HEK293 (cell line): Measurements from ENCODE around the gene GNAQ.

Experiments used
- CTCF ChIA-PET: fragments of 350-600 bp; formaldehyde crosslinking; extraction: SDS; loops from one replicate; lab custom pipeline; 2021; ENCODE audit warnings: antibody characterized with exemption; lab: Yijun Ruan, JAX
- POLR2A ChIA-PET: fragments of 300-600 bp; formaldehyde crosslinking; extraction: SDS; loops from one replicate; lab custom pipeline; 2020; ENCODE audit warnings: antibody characterized with exemption, inconsistent platforms; lab: Yijun Ruan, JAX
- H3K27ac ChIP-seq: fragments of 200-500 bp; sonication (Bioruptor generic); 2 replicates; pipeline ENCODE4 v1.5.1; 2014; ENCODE audit warnings: low read depth, low read length, control low read depth, inconsistent platforms; ENCODE audit errors: extremely low read depth
- H3K36me3 ChIP-seq, 2 experiments: fragments of 200-500 bp in 1 of 2; sonication (Bioruptor generic) in 1 of 2; 1 replicate in 1 of 2; 2 replicates in 1 of 2; pipeline ENCODE4 v1.5.1; 2014 to 2017; ENCODE audit warnings: inconsistent platforms in 2 of 2, low read length in 2 of 2; ENCODE audit not compliant: control insufficient read depth in 2 of 2, insufficient read depth in 1 of 2
- H3K4me1 ChIP-seq: fragments of 200-500 bp; sonication (Bioruptor generic); 2 replicates; pipeline ENCODE4 v1.5.1; 2014; ENCODE audit warnings: mild to moderate bottlenecking, low read length, inconsistent platforms; ENCODE audit not compliant: control insufficient read depth, insufficient read depth
- H3K4me3 ChIP-seq: 2 replicates; pipeline ENCODE4 v1.5.1; 2011; ENCODE audit warnings: low read depth, mild to moderate bottlenecking, control low read depth, low read length, moderate library complexity
- H3K9me3 ChIP-seq: fragments of 200-500 bp; sonication (Bioruptor generic); 2 replicates; pipeline ENCODE4 v1.5.1; 2014; ENCODE audit warnings: low read depth, low read length, inconsistent platforms; ENCODE audit not compliant: control insufficient read depth, insufficient read depth
- BCL11A ChIP-seq: fragments of 450-650 bp; formaldehyde crosslinking; IDR thresholded peaks from 2 replicates; pipeline ENCODE4 v1.5.1; 2016; ENCODE audit warnings: low read depth, missing biosample characterization, missing genetic modification characterization
- HOXC10 ChIP-seq: sonication (generic); formaldehyde crosslinking; IDR thresholded peaks from 2 replicates; pipeline ENCODE4 v1.8.1; 2023; ENCODE audit warnings: mild to moderate bottlenecking, missing genetic modification reagents
- SP3 ChIP-seq: fragments of 450-650 bp; formaldehyde crosslinking; IDR thresholded peaks from 2 replicates; pipeline ENCODE4 v1.5.1; 2016; ENCODE audit warnings: missing biosample characterization, missing genetic modification characterization
- SP7 ChIP-seq: fragments of 450-650 bp; formaldehyde crosslinking; IDR thresholded peaks from 2 replicates; pipeline ENCODE4 v1.5.1; 2016; ENCODE audit warnings: missing biosample characterization, missing genetic modification characterization
- TSHZ1 ChIP-seq: fragments of 450-650 bp; formaldehyde crosslinking; IDR thresholded peaks from 2 replicates; pipeline ENCODE4 v1.5.1; 2016; ENCODE audit warnings: missing biosample characterization, missing genetic modification characterization, borderline replicate concordance
- ZBTB20 ChIP-seq: fragments of 450-650 bp; formaldehyde crosslinking; IDR thresholded peaks from 2 replicates; pipeline ENCODE4 v1.5.1; 2016; ENCODE audit warnings: missing biosample characterization, missing genetic modification characterization
- ZNF112 ChIP-seq: fragments of 450-650 bp; formaldehyde crosslinking; IDR thresholded peaks from 2 replicates; pipeline ENCODE4 v1.5.0; 2017; ENCODE audit warnings: missing biosample characterization, missing genetic modification characterization
- ZNF114 ChIP-seq: fragments of 450-650 bp; formaldehyde crosslinking; IDR thresholded peaks from 2 replicates; pipeline ENCODE4 v1.5.0; 2017; ENCODE audit warnings: missing biosample characterization, missing genetic modification characterization
- ZNF140 ChIP-seq: fragments of 450-650 bp; formaldehyde crosslinking; IDR thresholded peaks from 2 replicates; pipeline ENCODE4 v1.5.1; 2016; ENCODE audit warnings: missing biosample characterization, missing genetic modification characterization
- ZNF157 ChIP-seq: fragments of 450-650 bp; formaldehyde crosslinking; IDR thresholded peaks from 2 replicates; pipeline ENCODE4 v1.5.1; 2016; ENCODE audit warnings: missing biosample characterization, missing genetic modification characterization
- ZNF2 ChIP-seq: fragments of 450-650 bp; formaldehyde crosslinking; IDR thresholded peaks from 2 replicates; pipeline ENCODE4 v1.5.1; 2016; ENCODE audit warnings: missing biosample characterization, missing genetic modification characterization
- ZNF239 ChIP-seq: fragments of 450-650 bp; formaldehyde crosslinking; IDR thresholded peaks from 2 replicates; pipeline ENCODE4 v1.5.1; 2016; ENCODE audit warnings: missing biosample characterization, missing genetic modification characterization
- ZNF248 ChIP-seq: fragments of 450-650 bp; formaldehyde crosslinking; IDR thresholded peaks from 2 replicates; pipeline ENCODE4 v1.5.1; 2017; ENCODE audit warnings: missing biosample characterization, missing genetic modification characterization
- ZNF324 ChIP-seq: fragments of 450-650 bp; formaldehyde crosslinking; IDR thresholded peaks from 2 replicates; pipeline ENCODE4 v1.5.1; 2016; ENCODE audit warnings: missing biosample characterization, missing genetic modification characterization
- ZNF398 ChIP-seq: fragments of 450-650 bp; formaldehyde crosslinking; IDR thresholded peaks from 2 replicates; pipeline ENCODE4 v1.5.1; 2017; ENCODE audit warnings: missing biosample characterization, missing genetic modification characterization
- ZNF416 ChIP-seq: fragments of 450-650 bp; formaldehyde crosslinking; IDR thresholded peaks from 2 replicates; pipeline ENCODE4 v1.5.1; 2016; ENCODE audit warnings: missing biosample characterization, missing genetic modification characterization
- ZNF473 ChIP-seq: fragments of 450-650 bp; formaldehyde crosslinking; IDR thresholded peaks from 2 replicates; pipeline ENCODE4 v1.5.1; 2017; ENCODE audit warnings: missing biosample characterization, missing genetic modification characterization
- ZNF513 ChIP-seq: fragments of 450-650 bp; IDR thresholded peaks from 2 replicates; pipeline ENCODE4 v1.5.1; 2018; ENCODE audit warnings: missing biosample characterization, missing genetic modification characterization
- ZNF544 ChIP-seq: fragments of 450-650 bp; formaldehyde crosslinking; IDR thresholded peaks from 2 replicates; pipeline ENCODE4 v1.5.0; 2017; ENCODE audit warnings: missing biosample characterization, missing genetic modification characterization
- ZNF585B ChIP-seq: fragments of 450-650 bp; formaldehyde crosslinking; IDR thresholded peaks from 2 replicates; pipeline ENCODE4 v1.5.1; 2016; ENCODE audit warnings: missing biosample characterization, missing genetic modification characterization
- ZNF621 ChIP-seq: fragments of 450-650 bp; formaldehyde crosslinking; IDR thresholded peaks from 2 replicates; pipeline ENCODE4 v1.5.1; 2017; ENCODE audit warnings: missing biosample characterization, missing genetic modification characterization
- ZNF777 ChIP-seq: fragments of 450-650 bp; formaldehyde crosslinking; IDR thresholded peaks from 2 replicates; pipeline ENCODE4 v1.5.1; 2017; ENCODE audit warnings: missing biosample characterization, missing genetic modification characterization, borderline replicate concordance
- ZNF830 ChIP-seq: fragments of 450-650 bp; IDR thresholded peaks from 2 replicates; pipeline ENCODE4 v1.5.0; 2018; ENCODE audit warnings: missing biosample characterization, missing genetic modification characterization, low read depth, mild to moderate bottlenecking, moderate library complexity
- ZSCAN23 ChIP-seq: fragments of 450-650 bp; formaldehyde crosslinking; IDR thresholded peaks from 2 replicates; pipeline ENCODE4 v1.5.1; 2016; ENCODE audit warnings: missing biosample characterization, missing genetic modification characterization
- TF ChIP-seq, protein P1 (sequence below): fragments of 450-650 bp; formaldehyde crosslinking; IDR thresholded peaks from 2 replicates; pipeline ENCODE4 v1.5.1; 2016; ENCODE audit warnings: missing biosample characterization, missing genetic modification characterization

Gene GNAQ

DNA sequence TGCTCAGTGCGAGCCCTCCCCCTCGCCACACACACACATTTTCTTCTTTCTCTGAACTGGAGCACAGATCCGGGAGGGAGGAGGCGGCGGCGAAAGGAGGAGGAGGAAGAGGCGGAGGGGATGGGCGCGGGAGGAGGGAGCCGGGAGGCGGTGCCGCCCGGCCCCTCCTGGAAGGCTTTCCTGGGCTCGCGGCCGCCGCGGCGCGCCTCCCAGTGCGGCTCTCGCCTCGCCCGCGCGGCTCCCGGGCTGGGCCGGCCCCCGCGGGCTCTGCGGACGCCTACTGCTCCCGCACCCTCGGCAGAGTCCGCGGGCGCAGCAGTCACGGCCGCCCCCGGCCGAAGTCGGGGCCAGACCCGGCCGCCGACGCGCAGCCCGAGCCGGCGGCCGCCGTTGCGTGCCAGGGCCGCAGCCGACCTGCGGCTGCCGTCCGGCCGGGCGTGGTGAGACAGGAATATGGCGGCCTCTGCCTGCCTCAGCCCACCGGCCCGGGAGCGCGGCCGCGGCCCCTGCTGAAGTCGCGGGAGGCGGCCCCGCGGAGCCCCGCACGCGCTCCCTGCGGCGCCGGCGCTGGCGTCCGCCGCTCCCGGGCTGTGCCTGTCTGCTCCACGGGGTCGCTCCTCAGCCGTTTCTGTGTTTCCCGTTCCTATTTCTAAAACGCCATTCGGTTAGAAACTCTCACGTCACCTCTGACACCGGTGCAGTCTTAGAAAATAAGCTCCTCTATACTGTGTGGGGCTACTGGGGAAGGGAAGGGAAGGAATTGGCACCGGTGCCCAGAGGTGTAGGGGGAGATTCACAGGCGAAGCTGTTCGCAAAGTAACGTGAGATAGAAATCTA lies 500 bp upstream of the GNAQ start (continued):
- TF ChIP-seq TSHZ1 (tag by site-specific recombination) (no peak), ZNF398 (peak; percentile 75; the same call in 1 of the 2 replicates), BCL11A (tag by site-specific recombination) (no peak), SP7 (tag by site-specific recombination) (no peak), ZNF513 (tag by site-specific recombination) (peak; percentile 62; the same call in 1 of the 2 replicates), ZNF473 (no peak), SP3 (tag by site-specific recombination) (peak; percentile 73)

DNA sequence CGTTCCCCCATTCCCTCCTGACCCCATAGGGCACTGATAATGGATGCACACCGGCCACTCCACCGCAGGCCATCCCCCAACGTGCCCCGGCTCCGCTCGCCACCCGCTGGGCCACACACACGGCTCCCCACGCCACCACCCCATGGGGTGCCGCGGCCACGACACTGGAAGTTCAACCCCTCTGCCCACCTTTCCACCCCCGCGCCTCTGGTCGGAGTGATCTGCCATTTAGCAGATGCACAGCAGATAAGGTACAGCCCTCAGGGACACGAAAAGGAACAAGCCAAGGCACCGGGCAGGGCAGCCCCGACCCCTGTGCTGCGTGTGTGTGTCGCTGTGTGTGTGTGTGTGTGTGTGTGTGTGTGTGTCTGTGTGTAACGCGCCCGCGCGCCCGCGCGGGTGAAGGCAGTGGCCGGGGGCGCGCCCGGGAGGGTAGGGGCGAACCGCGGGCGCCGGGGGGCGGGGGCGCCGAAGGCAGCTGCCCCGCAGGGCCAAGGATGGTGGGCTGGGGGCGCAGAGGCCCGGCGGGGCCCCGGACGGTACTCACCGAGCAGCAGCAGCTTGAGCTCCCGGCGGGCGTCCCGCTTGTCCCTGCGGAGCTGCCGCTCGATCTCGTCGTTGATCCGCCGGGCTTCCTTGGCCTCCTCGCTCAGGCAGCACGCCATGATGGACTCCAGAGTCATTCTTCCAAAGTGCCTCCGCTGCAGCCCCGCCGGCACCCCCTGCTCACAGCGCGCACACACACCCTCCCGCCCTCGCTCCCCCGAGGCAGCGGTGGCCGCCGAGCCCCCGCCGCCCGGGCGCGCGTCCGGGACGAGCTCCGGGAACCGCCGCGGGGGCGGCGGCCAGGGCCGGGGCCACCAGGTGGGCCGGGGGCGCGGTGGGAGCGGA lies 813 bp downstream of the GNAQ start:
- Histone ChIP-seq H3K4me3 (peak overlapping the region; percentile 67), H3K27ac (peak overlapping the region; percentile 83), H3K36me3 (no peaks in the 10 kb centered on the region), H3K9me3 (no peaks in the 10 kb centered on the region), H3K4me1 (peaks cover 4% of the 10 kb centered on the region)
- ChIA-PET POLR2A (interaction anchor here (0.5 to 0.8 kb wide), 3 partner anchors 54 to 82 kb away, joined by 3 to 4 read pairs (median 3); no protein-coding TSS in a partner anchor), CTCF (interaction anchor here (1.6 to 6.9 kb wide), 2 partner anchors 27 to 54 kb away, joined by 4 to 94 read pairs; no protein-coding TSS in a partner anchor)
- no peak for TF ChIP-seq ZNF777
- TF ChIP-seq ZNF585B = no peak
- peak; percentile 94 for TF ChIP-seq ZNF239 (tag by site-specific recombination)
- TF ChIP-seq ZNF114 (tag by site-specific recombination) = no peak
- no peak for TF ChIP-seq ZNF140
- TF ChIP-seq ZBTB20 = peak; percentile 72; the same call in 1 of the 2 replicates
- no peak for TF ChIP-seq ZNF544 (tag by site-specific recombination)
- TF ChIP-seq HOXC10 (CRISPR knock-in tag) = no peak
- TF ChIP-seq ZNF157 = no peak
- TF ChIP-seq, protein P1, sequence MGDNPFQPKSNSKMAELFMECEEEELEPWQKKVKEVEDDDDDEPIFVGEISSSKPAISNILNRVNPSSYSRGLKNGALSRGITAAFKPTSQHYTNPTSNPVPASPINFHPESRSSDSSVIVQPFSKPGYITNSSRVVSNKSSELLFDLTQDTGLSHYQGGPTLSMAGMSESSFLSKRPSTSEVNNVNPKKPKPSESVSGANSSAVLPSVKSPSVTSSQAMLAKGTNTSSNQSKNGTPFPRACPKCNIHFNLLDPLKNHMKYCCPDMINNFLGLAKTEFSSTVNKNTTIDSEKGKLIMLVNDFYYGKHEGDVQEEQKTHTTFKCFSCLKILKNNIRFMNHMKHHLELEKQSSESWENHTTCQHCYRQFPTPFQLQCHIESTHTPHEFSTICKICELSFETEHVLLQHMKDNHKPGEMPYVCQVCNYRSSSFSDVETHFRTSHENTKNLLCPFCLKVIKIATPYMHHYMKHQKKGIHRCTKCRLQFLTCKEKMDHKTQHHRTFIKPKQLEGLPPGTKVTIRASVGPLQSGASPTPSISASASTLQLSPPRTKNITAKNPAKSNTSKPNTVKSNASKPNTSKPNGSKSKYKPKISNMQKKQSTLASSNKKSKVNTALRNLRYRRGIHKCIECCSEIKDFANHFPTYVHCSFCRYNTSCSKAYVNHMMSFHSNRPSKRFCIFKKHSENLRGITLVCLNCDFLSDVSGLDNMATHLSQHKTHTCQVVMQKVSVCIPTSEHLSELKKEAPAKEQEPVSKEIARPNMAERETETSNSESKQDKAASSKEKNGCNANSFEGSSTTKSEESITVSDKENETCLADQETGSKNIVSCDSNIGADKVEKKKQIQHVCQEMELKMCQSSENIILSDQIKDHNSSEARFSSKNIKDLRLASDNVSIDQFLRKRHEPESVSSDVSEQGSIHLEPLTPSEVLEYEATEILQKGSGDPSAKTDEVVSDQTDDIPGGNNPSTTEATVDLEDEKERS = no peak
- no peak for TF ChIP-seq ZNF248 (tag by site-specific recombination)
- peak; percentile 67; the same call in 1 of the 2 replicates for TF ChIP-seq ZNF2 (tag by site-specific recombination)
- TF ChIP-seq ZNF416 (tag by site-specific recombination) = no peak
- TF ChIP-seq ZNF621 (tag by site-specific recombination) = no peak
- TF ChIP-seq ZNF830 (tag by site-specific recombination) = no peak
- no peak for TF ChIP-seq ZNF112 (tag by site-specific recombination)
- no peak for TF ChIP-seq ZSCAN23 (tag by site-specific recombination)
- TF ChIP-seq BCL11A (tag by site-specific recombination) = 0 out of 2 replicates have a peak, but pooled peaks have one; percentile 18
- no peak for TF ChIP-seq ZNF324 (tag by site-specific recombination)
